HepG2 (cell line): ENCODE data around the gene C20orf144. TPM values are rescaled to one million over a fixed set of nuclear protein-coding genes. Genes with fewer than 3 reads are reported as not detected.

ENCODE experiments used
- ATM ChIP-seq: fragments of 450-650 bp; IDR thresholded peaks from 2 replicates; pipeline ENCODE4 v1.7.1; 2017; ENCODE audit warnings: mild to moderate bottlenecking, borderline replicate concordance
- CEBPG ChIP-seq: IDR thresholded peaks from 2 replicates; pipeline ENCODE4 v1.6.1; 2016
- HIVEP1 ChIP-seq: sonication (generic); formaldehyde crosslinking; IDR thresholded peaks from 2 replicates; pipeline ENCODE4 v1.4.0; 2020; ENCODE audit warnings: mild to moderate bottlenecking, missing genetic modification reagents
- KLF12 ChIP-seq: sonication (generic); formaldehyde crosslinking; IDR thresholded peaks from 2 replicates; pipeline ENCODE4 v1.4.0; 2020; ENCODE audit warnings: missing genetic modification reagents, borderline replicate concordance
- KLF15 ChIP-seq: sonication (generic); formaldehyde crosslinking; IDR thresholded peaks from 2 replicates; pipeline ENCODE4 v1.8.1; 2023; ENCODE audit warnings: borderline replicate concordance, mild to moderate bottlenecking, inconsistent platforms, missing genetic modification reagents, mixed read lengths
- MXD4 ChIP-seq: IDR thresholded peaks from 2 replicates; pipeline ENCODE4 v1.6.1; 2016; ENCODE audit warnings: mild to moderate bottlenecking, missing biosample characterization, missing genetic modification reagents
- POLR2A ChIP-seq, 2 experiments: IDR thresholded peaks; 2 replicates each; pipeline ENCODE4 v1.6.1; 2011; ENCODE audit warnings: low read depth in 2 of 2, low read length in 2 of 2, mild to moderate bottlenecking in 1 of 2, moderate library complexity in 1 of 2; ENCODE audit not compliant: insufficient read depth in 1 of 2
- RCOR2 ChIP-seq: IDR thresholded peaks from 2 replicates; pipeline ENCODE4 v1.6.1; 2016; ENCODE audit warnings: missing biosample characterization, missing genetic modification reagents
- RFXANK ChIP-seq: IDR thresholded peaks from 2 replicates; pipeline ENCODE4 v1.6.1; 2016
- TBP ChIP-seq: sonication (generic); formaldehyde crosslinking; IDR thresholded peaks from 2 replicates; pipeline ENCODE4 v1.5.0; 2020; ENCODE audit warnings: missing genetic modification reagents
- ZFY ChIP-seq: sonication (generic); formaldehyde crosslinking; IDR thresholded peaks from 2 replicates; pipeline ENCODE4 v1.4.0; 2020; ENCODE audit warnings: missing genetic modification reagents
- ZNF20 ChIP-seq: sonication (generic); formaldehyde crosslinking; IDR thresholded peaks from 2 replicates; pipeline ENCODE4 v1.4.0; 2020; ENCODE audit warnings: mild to moderate bottlenecking, moderate library complexity, missing genetic modification reagents
- ZNF230 ChIP-seq: sonication (generic); formaldehyde crosslinking; IDR thresholded peaks from 2 replicates; pipeline ENCODE4 v1.4.0; 2020; ENCODE audit warnings: mild to moderate bottlenecking, missing genetic modification reagents
- ZNF260 ChIP-seq: sonication (generic); formaldehyde crosslinking; IDR thresholded peaks from 2 replicates; pipeline ENCODE4 v1.4.0; 2020; ENCODE audit warnings: missing genetic modification reagents, low read depth, mild to moderate bottlenecking, borderline replicate concordance
- ZNF468 ChIP-seq: sonication (generic); formaldehyde crosslinking; IDR thresholded peaks from 2 replicates; pipeline ENCODE4 v1.8.0; 2022; ENCODE audit warnings: mild to moderate bottlenecking, moderate library complexity, missing genetic modification reagents
- ZNF703 ChIP-seq: sonication (generic); formaldehyde crosslinking; IDR thresholded peaks from 2 replicates; pipeline ENCODE4 v1.5.1; 2020; ENCODE audit warnings: missing genetic modification reagents, mild to moderate bottlenecking, moderate library complexity, borderline replicate concordance
- ZNF709 ChIP-seq: sonication (generic); formaldehyde crosslinking; IDR thresholded peaks from 2 replicates; pipeline ENCODE4 v1.5.0; 2020; ENCODE audit warnings: mild to moderate bottlenecking, missing genetic modification reagents
- ZNF720 ChIP-seq: sonication (generic); formaldehyde crosslinking; IDR thresholded peaks from 2 replicates; pipeline ENCODE4 v1.4.0; 2020; ENCODE audit warnings: missing genetic modification reagents
- ZNF883 ChIP-seq: sonication (generic); formaldehyde crosslinking; IDR thresholded peaks from 2 replicates; pipeline ENCODE4 v1.5.1; 2020; ENCODE audit warnings: mild to moderate bottlenecking, missing genetic modification reagents; ENCODE audit errors: not compliant biosample characterization
- polyA plus RNA-seq, 8 experiments: library from polyadenylated mRNA; depleted of rRNA in 3 of 8; stranded (reverse) in 7 of 8; unstranded in 1 of 8; fragments of >200 nt; fragmentation: Illumina TruSeq in 4 of 8; extraction: Trizol in 4 of 8; gene quantifications; 2 replicates each; pipeline versions ENCODE4 v1.2.1 to v1.2.3, GENCODE V29; 2011 to 2016; ENCODE audit warnings: low read depth in 4 of 8, missing spikeins in 1 of 8, mixed read lengths in 1 of 8; ENCODE audit not compliant: insufficient read depth in 1 of 8
- total RNA-seq, 5 experiments: library from RNA; depleted of rRNA; stranded (reverse); fragments of >200 nt; fragmentation: Illumina TruSeq; extraction: Trizol; gene quantifications; 2 replicates each; pipeline ENCODE4 v1.2.3, GENCODE V29; 2016; ENCODE audit warnings: low read depth in 1 of 5
- TF ChIP-seq, protein P1 (sequence below): sonication (generic); formaldehyde crosslinking; IDR thresholded peaks from 2 replicates; pipeline ENCODE4 v1.5.0; 2020; ENCODE audit warnings: mild to moderate bottlenecking, missing genetic modification reagents, borderline replicate concordance
- TF ChIP-seq, protein P2 (sequence below): sonication (generic); formaldehyde crosslinking; IDR thresholded peaks from 2 replicates; pipeline ENCODE4 v1.5.1; 2020; ENCODE audit warnings: mild to moderate bottlenecking, moderate library complexity, missing genetic modification reagents
- TF ChIP-seq, protein P3 (sequence below): sonication (generic); formaldehyde crosslinking; IDR thresholded peaks from 2 replicates; pipeline ENCODE4 v1.5.1; 2020; ENCODE audit warnings: mild to moderate bottlenecking, missing genetic modification reagents, borderline replicate concordance

C20orf144 gene
- total and polyA plus RNA-seq, 2 of the 13 experiments (the other 11 are each of a cell fraction or from before 2014, with no cell fraction given), result 0.09 to 0.16 TPM

DNA sequence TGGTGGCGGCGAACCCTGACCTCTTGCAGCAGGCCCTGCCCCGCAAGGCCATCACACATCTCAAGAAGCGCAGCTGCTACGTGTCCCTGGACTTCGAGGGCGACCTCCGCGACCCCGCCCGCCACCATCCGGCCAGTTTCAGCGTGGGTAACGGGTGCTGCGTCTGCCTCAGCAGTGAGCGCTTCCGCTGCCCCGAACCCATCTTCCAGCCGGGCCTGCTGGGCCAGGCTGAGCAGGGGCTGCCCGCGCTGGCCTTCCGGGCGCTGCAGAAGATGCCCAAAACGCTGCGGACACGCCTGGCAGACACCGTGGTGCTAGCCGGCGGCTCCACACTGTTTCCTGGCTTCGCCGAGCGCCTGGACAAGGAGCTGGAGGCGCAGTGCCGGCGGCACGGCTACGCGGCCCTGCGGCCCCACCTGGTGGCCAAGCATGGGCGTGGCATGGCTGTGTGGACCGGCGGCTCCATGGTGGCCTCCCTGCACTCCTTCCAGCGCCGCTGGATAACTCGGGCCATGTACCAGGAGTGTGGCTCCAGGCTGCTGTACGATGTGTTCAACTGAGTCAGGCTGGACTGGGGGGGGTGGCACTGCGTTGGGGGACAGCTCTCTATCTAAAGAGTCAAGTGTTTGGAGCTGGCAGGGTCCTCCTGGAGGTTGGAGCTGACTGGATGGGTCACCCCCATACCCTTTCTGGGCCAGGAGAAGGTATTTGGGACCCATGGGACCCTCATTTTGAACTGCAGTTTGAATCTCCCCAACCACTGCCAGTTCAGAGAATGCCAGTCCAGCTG is 5.7 kb downstream of the C20orf144 start (continued):
- TF ChIP-seq HIVEP1 (CRISPR knock-in tag) (peak; percentile 38; the same call in 1 of the 2 replicates), CEBPG (CRISPR knock-in tag) (0 out of 2 replicates have a peak, but pooled peaks have one; percentile 12), ZNF230 (CRISPR knock-in tag) (no peak), RCOR2 (no peak), ZFY (0 out of 2 replicates have a peak, but pooled peaks have one; percentile 27), ATM (no peak), ZNF20 (CRISPR knock-in tag) (no peak), POLR2A (IDR thresholded peaks at IDR 0.05; ENCODE audit: insufficient read depth in 1 of 2, low read depth in 2 of 2, low read length in 2 of 2) (0 out of 4 replicates have a peak, but pooled peaks of 1 of the 2 experiments have one; percentile 26), TBP (no peak), KLF12 (CRISPR knock-in tag) (no peak), ZNF720 (CRISPR knock-in tag) (0 out of 2 replicates have a peak, but pooled peaks have one; percentile 17), KLF15 (CRISPR knock-in tag) (no peak), ZNF883 (peak; percentile 76), ZNF703 (CRISPR knock-in tag) (no peak; the same call in 1 of the 2 replicates), ZNF260 (CRISPR knock-in tag) (no peak), ZNF468 (CRISPR knock-in tag) (no peak), RFXANK (CRISPR knock-in tag) (no peak), ZNF709 (no peak), MXD4 (CRISPR knock-in tag) (no peak)
- TF ChIP-seq, protein P1, sequence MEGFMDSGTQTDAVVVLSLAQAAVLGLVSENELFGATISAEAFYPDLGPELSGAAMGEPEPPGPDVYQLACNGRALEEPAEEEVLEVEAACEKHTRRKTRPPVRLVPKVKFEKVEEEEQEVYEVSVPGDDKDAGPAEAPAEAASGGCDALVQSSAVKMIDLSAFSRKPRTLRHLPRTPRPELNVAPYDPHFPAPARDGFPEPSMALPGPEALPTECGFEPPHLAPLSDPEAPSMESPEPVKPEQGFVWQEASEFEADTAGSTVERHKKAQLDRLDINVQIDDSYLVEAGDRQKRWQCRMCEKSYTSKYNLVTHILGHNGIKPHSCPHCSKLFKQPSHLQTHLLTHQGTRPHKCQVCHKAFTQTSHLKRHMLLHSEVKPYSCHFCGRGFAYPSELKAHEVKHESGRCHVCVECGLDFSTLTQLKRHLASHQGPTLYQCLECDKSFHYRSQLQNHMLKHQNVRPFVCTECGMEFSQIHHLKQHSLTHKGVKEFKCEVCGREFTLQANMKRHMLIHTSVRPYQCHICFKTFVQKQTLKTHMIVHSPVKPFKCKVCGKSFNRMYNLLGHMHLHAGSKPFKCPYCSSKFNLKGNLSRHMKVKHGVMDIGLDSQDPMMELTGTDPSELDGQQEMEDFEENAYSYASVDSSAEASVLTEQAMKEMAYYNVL (CRISPR knock-in tag), result no peak
- TF ChIP-seq, protein P2, sequence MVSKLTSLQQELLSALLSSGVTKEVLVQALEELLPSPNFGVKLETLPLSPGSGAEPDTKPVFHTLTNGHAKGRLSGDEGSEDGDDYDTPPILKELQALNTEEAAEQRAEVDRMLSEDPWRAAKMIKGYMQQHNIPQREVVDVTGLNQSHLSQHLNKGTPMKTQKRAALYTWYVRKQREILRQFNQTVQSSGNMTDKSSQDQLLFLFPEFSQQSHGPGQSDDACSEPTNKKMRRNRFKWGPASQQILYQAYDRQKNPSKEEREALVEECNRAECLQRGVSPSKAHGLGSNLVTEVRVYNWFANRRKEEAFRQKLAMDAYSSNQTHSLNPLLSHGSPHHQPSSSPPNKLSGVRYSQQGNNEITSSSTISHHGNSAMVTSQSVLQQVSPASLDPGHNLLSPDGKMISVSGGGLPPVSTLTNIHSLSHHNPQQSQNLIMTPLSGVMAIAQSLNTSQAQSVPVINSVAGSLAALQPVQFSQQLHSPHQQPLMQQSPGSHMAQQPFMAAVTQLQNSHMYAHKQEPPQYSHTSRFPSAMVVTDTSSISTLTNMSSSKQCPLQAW (CRISPR knock-in tag), result peak; percentile 43; the same call in 1 of the 2 replicates
- TF ChIP-seq, protein P3, sequence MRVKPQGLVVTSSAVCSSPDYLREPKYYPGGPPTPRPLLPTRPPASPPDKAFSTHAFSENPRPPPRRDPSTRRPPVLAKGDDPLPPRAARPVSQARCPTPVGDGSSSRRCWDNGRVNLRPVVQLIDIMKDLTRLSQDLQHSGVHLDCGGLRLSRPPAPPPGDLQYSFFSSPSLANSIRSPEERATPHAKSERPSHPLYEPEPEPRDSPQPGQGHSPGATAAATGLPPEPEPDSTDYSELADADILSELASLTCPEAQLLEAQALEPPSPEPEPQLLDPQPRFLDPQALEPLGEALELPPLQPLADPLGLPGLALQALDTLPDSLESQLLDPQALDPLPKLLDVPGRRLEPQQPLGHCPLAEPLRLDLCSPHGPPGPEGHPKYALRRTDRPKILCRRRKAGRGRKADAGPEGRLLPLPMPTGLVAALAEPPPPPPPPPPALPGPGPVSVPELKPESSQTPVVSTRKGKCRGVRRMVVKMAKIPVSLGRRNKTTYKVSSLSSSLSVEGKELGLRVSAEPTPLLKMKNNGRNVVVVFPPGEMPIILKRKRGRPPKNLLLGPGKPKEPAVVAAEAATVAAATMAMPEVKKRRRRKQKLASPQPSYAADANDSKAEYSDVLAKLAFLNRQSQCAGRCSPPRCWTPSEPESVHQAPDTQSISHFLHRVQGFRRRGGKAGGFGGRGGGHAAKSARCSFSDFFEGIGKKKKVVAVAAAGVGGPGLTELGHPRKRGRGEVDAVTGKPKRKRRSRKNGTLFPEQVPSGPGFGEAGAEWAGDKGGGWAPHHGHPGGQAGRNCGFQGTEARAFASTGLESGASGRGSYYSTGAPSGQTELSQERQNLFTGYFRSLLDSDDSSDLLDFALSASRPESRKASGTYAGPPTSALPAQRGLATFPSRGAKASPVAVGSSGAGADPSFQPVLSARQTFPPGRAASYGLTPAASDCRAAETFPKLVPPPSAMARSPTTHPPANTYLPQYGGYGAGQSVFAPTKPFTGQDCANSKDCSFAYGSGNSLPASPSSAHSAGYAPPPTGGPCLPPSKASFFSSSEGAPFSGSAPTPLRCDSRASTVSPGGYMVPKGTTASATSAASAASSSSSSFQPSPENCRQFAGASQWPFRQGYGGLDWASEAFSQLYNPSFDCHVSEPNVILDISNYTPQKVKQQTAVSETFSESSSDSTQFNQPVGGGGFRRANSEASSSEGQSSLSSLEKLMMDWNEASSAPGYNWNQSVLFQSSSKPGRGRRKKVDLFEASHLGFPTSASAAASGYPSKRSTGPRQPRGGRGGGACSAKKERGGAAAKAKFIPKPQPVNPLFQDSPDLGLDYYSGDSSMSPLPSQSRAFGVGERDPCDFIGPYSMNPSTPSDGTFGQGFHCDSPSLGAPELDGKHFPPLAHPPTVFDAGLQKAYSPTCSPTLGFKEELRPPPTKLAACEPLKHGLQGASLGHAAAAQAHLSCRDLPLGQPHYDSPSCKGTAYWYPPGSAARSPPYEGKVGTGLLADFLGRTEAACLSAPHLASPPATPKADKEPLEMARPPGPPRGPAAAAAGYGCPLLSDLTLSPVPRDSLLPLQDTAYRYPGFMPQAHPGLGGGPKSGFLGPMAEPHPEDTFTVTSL (CRISPR knock-in tag), result no peak
